NCI-H1105 treated with DMSO at 0.1 percent for 48 hours (cell line): Measurements from ENCODE around the gene PCDHB9.

Source experiments
- DNase-seq: peaks from one replicate; lab custom pipeline; 2025; lab: John Stamatoyannopoulos, UW

Gene PCDHB9

DNA sequence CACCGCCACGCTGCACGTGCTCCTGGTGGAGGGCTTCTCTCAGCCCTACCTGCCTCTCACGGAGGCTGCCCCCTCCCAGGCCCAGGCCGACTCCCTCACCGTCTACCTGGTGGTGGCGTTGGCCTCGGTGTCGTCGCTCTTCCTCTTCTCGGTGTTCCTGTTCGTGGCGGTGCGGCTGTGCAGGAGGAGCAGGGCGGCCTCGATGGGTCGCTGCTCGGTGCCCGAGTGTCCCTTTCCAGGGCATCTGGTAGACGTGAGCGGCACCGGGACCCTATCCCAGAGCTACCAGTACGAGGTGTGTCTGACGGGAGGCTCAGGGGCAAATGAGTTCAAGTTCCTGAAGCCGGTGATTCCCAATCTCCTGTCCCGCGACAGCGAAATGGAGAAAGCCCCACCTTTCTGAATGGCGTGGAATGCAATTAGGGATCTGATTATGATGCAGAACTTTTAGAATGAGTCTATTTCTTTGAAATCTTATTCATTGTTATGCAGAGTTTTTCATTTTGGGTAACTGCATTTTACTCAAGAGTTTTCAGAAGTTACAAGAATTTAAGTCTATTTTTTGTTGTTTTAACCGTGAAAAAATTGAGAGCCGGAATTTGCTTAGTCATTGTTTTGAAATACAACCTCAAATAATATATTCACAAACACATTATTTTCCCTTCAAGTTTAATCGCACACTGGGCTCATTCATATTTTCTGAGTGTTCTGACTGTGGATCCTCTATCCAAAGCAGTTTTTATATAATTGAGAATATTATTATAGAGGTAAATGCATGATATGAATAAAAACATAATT, 49.8 kb downstream of the PCDHB9 start:
- no peak for DNase-seq
